Vagina (tissue), 1 donor: ENCODE data around the gene LRRFIP1. TPM values are rescaled to one million over a fixed set of nuclear protein-coding genes. Genes with fewer than 3 reads are reported as not detected.

Experiments used
- total RNA-seq: library from RNA; depleted of rRNA; stranded (reverse); fragments of >200 nt; gene quantifications from one replicate; pipeline ENCODE4 v1.2.3, GENCODE V29; 2016

The LRRFIP1 gene
- total RNA-seq, 1 donor from 2014 or later, result 132 TPM

Other genes starting within 250 kb of the LRRFIP1 start
- gene COL6A3, start 213.4 kb upstream of the LRRFIP1 start, total RNA-seq, result 315 TPM
- 34.6 TPM for gene MLPH, start 140.3 kb upstream of the LRRFIP1 start, total RNA-seq
- gene PRLH, start 61.0 kb upstream of the LRRFIP1 start, total RNA-seq, result not detected
- gene RAB17, start 36.9 kb upstream of the LRRFIP1 start, total RNA-seq, result not detected
- 0.98 TPM for gene RBM44, start 171.2 kb downstream of the LRRFIP1 start, total RNA-seq
- 120 TPM for gene RAMP1, start 232.0 kb downstream of the LRRFIP1 start, total RNA-seq